Transverse colon (tissue), 4 donors: ENCODE measurements around the gene BRK1. TPM values are rescaled to one million over a fixed set of nuclear protein-coding genes. Genes with fewer than 3 reads are reported as not detected.
A peak's percentile ranks its signal among the peaks of the same experiment; 100 is the strongest.

Source experiments
- DNase-seq: peaks from one replicate; pipeline ENCODE4 v3.0.0-alpha.2; 2019
- H3K27ac ChIP-seq, 4 donors: fragments of 200-600 bp; sonication (generic); 2 replicates each; pipeline ENCODE4 v1.5.1; 2016 to 2018; ENCODE audit warnings: inconsistent platforms in 4 of 4
- H3K27me3 ChIP-seq: fragments of 200-600 bp; sonication (generic); 2 replicates; pipeline ENCODE4 v1.5.1; 2017; ENCODE audit warnings: inconsistent platforms
- H3K36me3 ChIP-seq, 4 donors: fragments of 200-600 bp; sonication (generic); 2 replicates each; pipeline ENCODE4 v1.5.1; 2017 to 2019; ENCODE audit warnings: inconsistent platforms in 4 of 4
- H3K4me1 ChIP-seq, 4 donors: fragments of 200-600 bp; sonication (generic); 2 replicates each; pipeline ENCODE4 v1.5.1; 2017 to 2020; ENCODE audit warnings: inconsistent platforms in 4 of 4
- H3K4me3 ChIP-seq, 4 donors: fragments of 200-600 bp; sonication (generic); 1 replicate in 1 of 4; 2 replicates in 3 of 4; pipeline versions ENCODE4 v1.5.1 to v1.6.1; 2017 to 2019; ENCODE audit warnings: inconsistent platforms in 4 of 4
- H3K9me3 ChIP-seq, 2 donors: fragments of 200-600 bp; sonication (generic); 2 replicates each; pipeline ENCODE4 v1.5.1; 2017 to 2019; ENCODE audit warnings: inconsistent platforms in 2 of 2
- EP300 ChIP-seq: sonication (generic); formaldehyde crosslinking; IDR thresholded peaks from one replicate; pipeline ENCODE4 v1.6.1; 2017; ENCODE audit warnings: antibody characterized with exemption, low read depth
- POLR2A ChIP-seq: fragments of 450-650 bp; IDR thresholded peaks from one replicate; pipeline ENCODE4 v1.6.1; 2016; ENCODE audit warnings: antibody characterized with exemption, mild to moderate bottlenecking, moderate library complexity
- POLR2AphosphoS5 ChIP-seq, 3 donors: sonication (generic); formaldehyde crosslinking; IDR thresholded peaks; one replicate each; pipeline ENCODE4 v1.6.1; 2016; ENCODE audit warnings: antibody characterized with exemption in 3 of 3
- WGBS, 2 donors: methylation state at CpG; one replicate each; pipeline ENCODE4 v1.1.5; 2018; ENCODE audit warnings: low coverage in 1 of 2; 5-methylcytosine and 5-hydroxymethylcytosine counted together
- in situ Hi-C, 4 donors: fragments of 200-750 bp; cut with MboI; loops; one replicate each; pipeline versions ENCODE4 v1.15.0 to v1.15.1; 2017; ENCODE audit warnings: low sequenced_read_pairs in 3 of 4, low pct_ligation_motif_present in 1 of 4, low pct_unique_long_range_greater_than_20kb in 1 of 4
- intact Hi-C: fragments of 100-400 bp; cut with DNase I; formaldehyde crosslinking; loops from one replicate; pipeline ENCODE4 v1.15.1; 2023; ENCODE audit warnings: low total_unique reads
- total RNA-seq, 4 donors: library from RNA; depleted of rRNA; stranded (reverse); fragments of >200 nt; gene quantifications; one replicate each; pipeline ENCODE4 v1.1.0, GENCODE V29; 2016
- TF ChIP-seq, protein P1 (sequence below), 5 experiments: fragments of 200-600 bp in 3 of 5; fragments of 450-650 bp in 2 of 5; sonication (generic) in 3 of 5; IDR thresholded peaks; 1 replicate in 2 of 5; 2 replicates in 3 of 5; pipeline ENCODE4 v1.5.1; 2016 to 2017; ENCODE audit warnings: antibody characterized with exemption in 5 of 5, inconsistent platforms in 3 of 5, mild to moderate bottlenecking in 2 of 5, moderate library complexity in 1 of 5

The BRK1 gene
- total RNA-seq, 4 donors from 2014 or later: 37.0 to 88.8 (median 72.5) TPM

- Histone ChIP-seq H3K4me1 (peaks cover 0 to 4% (median 0%) of the 10 kb centered on the region in 4 donors), H3K36me3 (no peaks in the 10 kb centered on the region), H3K4me3 (no peak overlapping the region), H3K27ac (no peak overlapping the region), H3K9me3 (no peaks in the 10 kb centered on the region), H3K27me3 (no peaks in the 10 kb centered on the region)
- in situ Hi-C loops: no loop called here
- WGBS, 2 donors: 97% methylated on average over 7 of the region's 25 CpGs; no CpG with 5 or more reads in 1 of the 2 donors
- no peak for TF ChIP-seq POLR2AphosphoS5 (IDR thresholded peaks at IDR 0.05)
- TF ChIP-seq, protein P1, sequence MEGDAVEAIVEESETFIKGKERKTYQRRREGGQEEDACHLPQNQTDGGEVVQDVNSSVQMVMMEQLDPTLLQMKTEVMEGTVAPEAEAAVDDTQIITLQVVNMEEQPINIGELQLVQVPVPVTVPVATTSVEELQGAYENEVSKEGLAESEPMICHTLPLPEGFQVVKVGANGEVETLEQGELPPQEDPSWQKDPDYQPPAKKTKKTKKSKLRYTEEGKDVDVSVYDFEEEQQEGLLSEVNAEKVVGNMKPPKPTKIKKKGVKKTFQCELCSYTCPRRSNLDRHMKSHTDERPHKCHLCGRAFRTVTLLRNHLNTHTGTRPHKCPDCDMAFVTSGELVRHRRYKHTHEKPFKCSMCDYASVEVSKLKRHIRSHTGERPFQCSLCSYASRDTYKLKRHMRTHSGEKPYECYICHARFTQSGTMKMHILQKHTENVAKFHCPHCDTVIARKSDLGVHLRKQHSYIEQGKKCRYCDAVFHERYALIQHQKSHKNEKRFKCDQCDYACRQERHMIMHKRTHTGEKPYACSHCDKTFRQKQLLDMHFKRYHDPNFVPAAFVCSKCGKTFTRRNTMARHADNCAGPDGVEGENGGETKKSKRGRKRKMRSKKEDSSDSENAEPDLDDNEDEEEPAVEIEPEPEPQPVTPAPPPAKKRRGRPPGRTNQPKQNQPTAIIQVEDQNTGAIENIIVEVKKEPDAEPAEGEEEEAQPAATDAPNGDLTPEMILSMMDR (IDR thresholded peaks at IDR 0.05): no peak
- TF ChIP-seq EP300: no peak
- no peak for TF ChIP-seq POLR2A
- no peak for DNase-seq
- intact Hi-C loops: no loop called here
These were observed 21.0 kb downstream of the BRK1 start for GRCh38 chr3:10136426-10137005.

- intact Hi-C loops (no loop called here), in situ Hi-C loops (no loop called here)
- Histone ChIP-seq H3K4me3 (no peak overlapping the region), H3K4me1 (peaks cover 0 to 4% (median under 1%) of the 10 kb centered on the region in 4 donors), H3K9me3 (no peaks in the 10 kb centered on the region), H3K36me3 (no peaks in the 10 kb centered on the region), H3K27ac (no peak overlapping the region), H3K27me3 (no peaks in the 10 kb centered on the region)
- DNase-seq: no peak
- TF ChIP-seq EP300 (no peak), POLR2A (no peak), POLR2AphosphoS5 (IDR thresholded peaks at IDR 0.05) (no peak)
- TF ChIP-seq, protein P1 (IDR thresholded peaks at IDR 0.05): no peak
- 80 to 85% methylated on average over 2 to 4 of the region's 4 CpGs for WGBS, 2 donors
These were observed 21.7 kb downstream of the BRK1 start for GRCh38 chr3:10137178-10137577.

- Histone ChIP-seq H3K36me3 (peaks cover 0 to 4% (median 0%) of the 10 kb centered on the region in 4 donors), H3K27me3 (no peaks in the 10 kb centered on the region), H3K4me3 (peak overlapping the region in 2 of 4 donors; percentile 67 to 79), H3K27ac (peak overlapping the region; percentile 93 to 98 (median 96)), H3K9me3 (no peaks in the 10 kb centered on the region), H3K4me1 (peaks cover 16 to 40% (median 26%) of the 10 kb centered on the region in 4 donors)
- 78 to 85% methylated on average over 10 to 23 of the region's 23 CpGs for WGBS, 2 donors
- intact Hi-C loops: no loop called here
- TF ChIP-seq, protein P1 (IDR thresholded peaks at IDR 0.05): no peak
- no peak for TF ChIP-seq EP300
- DNase-seq: no peak
- in situ Hi-C loops: no loop called here
These were observed 25.6 kb downstream of the BRK1 start for GRCh38 chr3:10140996-10141546.

DNA sequence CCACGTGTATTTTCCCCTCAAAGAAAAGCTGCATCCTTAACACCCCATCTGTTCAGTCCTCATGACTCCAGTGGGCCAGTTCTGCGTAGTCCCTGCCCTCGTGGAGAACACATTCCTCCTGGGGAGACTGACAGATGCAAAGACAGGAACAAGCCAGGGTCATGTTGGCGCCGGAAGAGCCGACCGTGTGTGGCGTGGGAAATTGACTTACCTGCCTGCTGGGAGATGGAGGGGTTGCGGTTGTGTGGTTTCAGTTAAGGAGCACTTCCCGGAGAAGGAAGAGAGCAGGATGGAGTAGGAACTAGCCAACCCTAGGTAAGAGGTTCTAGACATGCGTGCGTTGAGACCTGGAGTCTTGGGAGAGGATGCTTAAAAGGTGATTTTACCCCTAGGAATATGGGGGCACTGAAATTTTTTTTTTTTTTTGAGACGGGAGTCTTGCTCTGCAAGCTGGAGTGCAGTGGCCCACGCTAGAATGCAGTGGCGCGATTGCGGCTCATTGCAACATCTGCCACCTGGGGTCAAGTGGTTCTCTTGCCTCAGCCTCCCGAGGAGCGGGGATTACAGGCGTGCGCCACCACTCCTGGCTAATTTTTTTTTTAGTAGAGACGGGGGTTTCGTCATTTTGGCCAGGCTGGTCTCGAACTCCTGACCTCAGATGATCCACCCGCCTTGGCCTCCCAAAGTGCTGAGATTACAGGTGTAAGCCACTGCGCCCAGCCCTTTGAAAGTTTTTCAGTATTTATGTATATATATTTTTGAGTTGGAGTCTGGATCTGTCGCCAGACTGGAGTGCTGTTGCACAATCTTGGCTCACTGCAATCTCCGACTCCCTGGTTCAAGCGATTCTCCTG is 27.5 kb downstream of the BRK1 start:
- peak overlapping the region; percentile 53 to 79 (median 68) for H3K4me3 ChIP-seq
- intact Hi-C loops: no loop called here
- DNase-seq: no peak
- H3K36me3 ChIP-seq: peaks cover 0 to 15% (median 0%) of the 10 kb centered on the region in 4 donors
- 69 to 86% methylated on average over 4 to 29 of the region's 29 CpGs for WGBS, 2 donors
- no peaks in the 10 kb centered on the region for H3K9me3 ChIP-seq
- H3K4me1 ChIP-seq: peaks cover 16 to 40% (median 26%) of the 10 kb centered on the region in 4 donors
- peak overlapping the region; percentile 93 to 98 (median 96) for H3K27ac ChIP-seq
- no peak for TF ChIP-seq POLR2AphosphoS5 (IDR thresholded peaks at IDR 0.05)
- TF ChIP-seq EP300: no peak
- TF ChIP-seq, protein P1 (IDR thresholded peaks at IDR 0.05): no peak
- TF ChIP-seq POLR2A: no peak
- H3K27me3 ChIP-seq: no peaks in the 10 kb centered on the region
- in situ Hi-C loops: no loop called here
